GM13976 (cell line): ENCODE data around the gene ROR2.
"Not testable (repeated sequence)": the region's sequence is repeated elsewhere in the genome, so short reads cannot be mapped to it uniquely, and the experiment has no call there.

Experiments used
- DNase-seq: peaks from one replicate; pipeline ENCODE4 v3.0.0; 2012; ENCODE audit warnings: low spot score
- CTCF ChIP-seq: IDR thresholded peaks from 2 replicates; pipeline ENCODE4 v1.5.1; 2012; ENCODE audit warnings: borderline replicate concordance, mild to moderate bottlenecking; ENCODE audit not compliant: insufficient read depth; ENCODE audit errors: extremely low read depth, missing control alignments, control extremely low read depth
- in situ Hi-C: fragments of 300-500 bp; cut with MboI; formaldehyde crosslinking; loops from one replicate; pipeline ENCODE4 v1.12.0; 2022; ENCODE audit warnings: low sequenced_read_pairs, mixed read lengths, inconsistent platforms; ENCODE audit not compliant: unreplicated experiment

The ROR2 gene

GRCh38 chr9:91911657-91912056, 38.4 kb downstream of the ROR2 start:
- DNase-seq = no peak
- no peak for TF ChIP-seq CTCF
- in situ Hi-C loops = no loop called here

- in situ Hi-C loops, DNase-seq: not testable (repeated sequence)
Measured at GRCh38 chr9:91909256-91909655, 40.8 kb downstream of the ROR2 start.

- no peak for DNase-seq
- in situ Hi-C loops = no loop called here
- no peak for TF ChIP-seq CTCF
Measured at GRCh38 chr9:91908746-91909145, 41.3 kb downstream of the ROR2 start.

GRCh38 chr9:91908293-91908623, 41.8 kb downstream of the ROR2 start:
- DNase-seq = no peak
- TF ChIP-seq CTCF = no peak
- in situ Hi-C loops = no loop called here

GRCh38 chr9:91907484-91908292, 42.3 kb downstream of the ROR2 start:
- in situ Hi-C loops = no loop called here
- no peak for TF ChIP-seq CTCF
- DNase-seq = no peak

GRCh38 chr9:91905991-91906469, 44.0 kb downstream of the ROR2 start:
- in situ Hi-C loops = no loop called here
- no peak for TF ChIP-seq CTCF
- DNase-seq = peak; percentile 54

- no peak for DNase-seq
- in situ Hi-C loops = no loop called here
- TF ChIP-seq CTCF = no peak
Measured at GRCh38 chr9:91905237-91905650, 44.8 kb downstream of the ROR2 start.
